ENCODE measurements around the gene SMIM41. TPM values are rescaled to one million over a fixed set of nuclear protein-coding genes. Genes with fewer than 3 reads are reported as not detected.

The SMIM41 gene
- total and polyA plus RNA-seq, 2 experiments from 2014 or later = not detected

DNA sequence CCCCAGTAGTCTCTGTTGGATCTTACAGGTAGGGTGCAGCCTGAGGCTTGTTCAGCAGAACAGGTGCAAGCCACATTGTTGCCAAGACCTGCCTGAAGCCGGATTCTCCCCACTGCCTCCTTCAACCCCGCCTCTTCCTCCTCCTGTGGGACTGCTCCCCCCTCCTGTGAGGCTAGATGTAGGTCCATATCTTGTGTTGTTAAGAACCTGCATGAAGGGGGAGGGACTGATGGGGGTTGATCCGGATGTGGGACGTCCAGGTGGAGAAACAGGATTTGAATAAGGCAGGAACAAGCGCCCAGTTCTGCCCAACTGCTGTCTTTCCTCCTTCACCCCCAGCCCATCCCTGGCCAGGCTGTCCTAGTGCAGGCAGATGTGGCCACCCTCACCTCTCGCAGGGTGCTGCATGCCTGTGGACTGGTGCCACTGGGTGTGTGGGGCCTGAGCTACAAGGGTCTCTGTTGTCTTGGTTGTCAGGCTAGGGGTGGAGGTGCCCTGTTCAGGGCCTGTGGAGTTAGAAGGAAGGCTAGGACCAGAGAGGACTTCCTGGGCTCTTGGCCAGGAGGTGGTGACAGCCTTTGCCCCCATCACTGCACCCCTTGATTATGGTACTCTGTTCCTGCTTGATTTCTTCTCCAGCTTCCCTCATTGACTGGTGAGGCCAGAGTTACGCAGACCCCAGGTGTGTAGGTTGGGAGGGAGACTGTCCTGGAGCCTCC lies 26.9 kb upstream of the SMIM41 start:
- WGBS, 2 experiments (ENCODE audit: low coverage in 1 of 2, low lambda C conversion rate in 2 of 2, missing lambda C conversion rate in 2 of 2) = 66 to 67% methylated on average over 7 of the region's 7 CpGs
- Histone ChIP-seq H3K9me2 (ENCODE audit: insufficient read depth) (no peaks in the 10 kb centered on the region), H3K36me3 (ENCODE audit: low read depth) (no peaks in the 10 kb centered on the region), H3K79me2 (ENCODE audit: insufficient read depth) (peaks cover 26% of the 10 kb centered on the region), H4K20me1 (ENCODE audit: insufficient read depth) (no peaks in the 10 kb centered on the region), H3K4me1 (ENCODE audit: insufficient read depth) (peaks cover 23% of the 10 kb centered on the region), H3K4me2 (ENCODE audit: unreplicated experiment) (peak overlapping the region; percentile 91), H3K9me3 (ENCODE audit: low read depth) (no peaks in the 10 kb centered on the region), H3F3A (ENCODE audit: insufficient read depth) (peaks cover 32% of the 10 kb centered on the region), H3K9ac (peak overlapping the region; percentile 98), H3K27ac (peak overlapping the region; percentile 95), H3K4me3 (peak overlapping the region; percentile 85), H2AFZ (no peak overlapping the region), H3K27me3 (replicated peaks; ENCODE audit: insufficient read depth) (no peaks in the 10 kb centered on the region)
- no peak for TF ChIP-seq EZH2 (IDR thresholded peaks at IDR 0.05; ENCODE audit: insufficient read depth, poor library complexity, severe bottlenecking)
- TF ChIP-seq EZH2phosphoT487 (IDR thresholded peaks at IDR 0.05; ENCODE audit: insufficient read depth, low read depth) = no peak
- in situ Hi-C loops (cut with MboI) = no loop called here
- DNase-seq = no peak

GRCh38 chr12:52053536-52054209 lies 25.8 kb upstream of the SMIM41 start:
- Histone ChIP-seq H3K4me3 (no peak overlapping the region), H3K9me2 (ENCODE audit: insufficient read depth) (no peaks in the 10 kb centered on the region), H4K20me1 (ENCODE audit: insufficient read depth) (no peaks in the 10 kb centered on the region), H2AFZ (no peak overlapping the region), H3K9me3 (ENCODE audit: low read depth) (no peaks in the 10 kb centered on the region), H3K79me2 (ENCODE audit: insufficient read depth) (peaks cover 26% of the 10 kb centered on the region), H3K36me3 (ENCODE audit: low read depth) (no peaks in the 10 kb centered on the region), H3F3A (ENCODE audit: insufficient read depth) (peaks cover 39% of the 10 kb centered on the region), H3K4me1 (ENCODE audit: insufficient read depth) (peaks cover 23% of the 10 kb centered on the region), H3K4me2 (ENCODE audit: unreplicated experiment) (peak overlapping the region; percentile 91), H3K9ac (peak overlapping the region; percentile 98), H3K27ac (no peak overlapping the region), H3K27me3 (replicated peaks; ENCODE audit: insufficient read depth) (no peaks in the 10 kb centered on the region)
- 65 to 71% methylated on average over 9 of the region's 9 CpGs for WGBS, 2 experiments (ENCODE audit: low coverage in 1 of 2, low lambda C conversion rate in 2 of 2, missing lambda C conversion rate in 2 of 2)
- TF ChIP-seq EZH2 (IDR thresholded peaks at IDR 0.05; ENCODE audit: insufficient read depth, poor library complexity, severe bottlenecking) (no peak), EZH2phosphoT487 (IDR thresholded peaks at IDR 0.05; ENCODE audit: insufficient read depth, low read depth) (no peak)
- in situ Hi-C loops (cut with MboI) = no loop called here
- no peak for DNase-seq

DNA sequence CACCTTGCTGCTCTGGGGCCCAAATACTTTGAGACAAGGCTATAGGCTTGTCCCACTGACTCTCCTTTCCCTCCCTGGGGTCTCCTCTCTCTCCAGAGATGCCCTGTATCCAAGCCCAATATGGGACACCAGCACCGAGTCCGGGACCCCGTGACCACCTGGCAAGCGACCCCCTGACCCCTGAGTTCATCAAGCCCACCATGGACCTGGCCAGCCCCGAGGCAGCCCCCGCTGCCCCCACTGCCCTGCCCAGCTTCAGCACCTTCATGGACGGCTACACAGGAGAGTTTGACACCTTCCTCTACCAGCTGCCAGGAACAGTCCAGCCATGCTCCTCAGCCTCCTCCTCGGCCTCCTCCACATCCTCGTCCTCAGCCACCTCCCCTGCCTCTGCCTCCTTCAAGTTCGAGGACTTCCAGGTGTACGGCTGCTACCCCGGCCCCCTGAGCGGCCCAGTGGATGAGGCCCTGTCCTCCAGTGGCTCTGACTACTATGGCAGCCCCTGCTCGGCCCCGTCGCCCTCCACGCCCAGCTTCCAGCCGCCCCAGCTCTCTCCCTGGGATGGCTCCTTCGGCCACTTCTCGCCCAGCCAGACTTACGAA lies 25.2 kb upstream of the SMIM41 start:
- DNase-seq = no peak
- Histone ChIP-seq H3K9ac (no peak overlapping the region), H3K9me3 (ENCODE audit: low read depth) (no peaks in the 10 kb centered on the region), H3K9me2 (ENCODE audit: insufficient read depth) (no peaks in the 10 kb centered on the region), H3K79me2 (ENCODE audit: insufficient read depth) (peaks cover 26% of the 10 kb centered on the region), H3K4me1 (ENCODE audit: insufficient read depth) (peaks cover 23% of the 10 kb centered on the region), H3K27me3 (replicated peaks; ENCODE audit: insufficient read depth) (no peaks in the 10 kb centered on the region), H3K36me3 (ENCODE audit: low read depth) (no peaks in the 10 kb centered on the region), H3K27ac (no peak overlapping the region), H2AFZ (no peak overlapping the region), H3F3A (ENCODE audit: insufficient read depth) (peaks cover 42% of the 10 kb centered on the region), H3K4me3 (no peak overlapping the region), H3K4me2 (ENCODE audit: unreplicated experiment) (no peak overlapping the region), H4K20me1 (ENCODE audit: insufficient read depth) (no peaks in the 10 kb centered on the region)
- in situ Hi-C loops (cut with MboI) = no loop called here
- WGBS, 2 experiments (ENCODE audit: low coverage in 1 of 2, low lambda C conversion rate in 2 of 2, missing lambda C conversion rate in 2 of 2) = 83 to 91% methylated on average over 11 to 21 of the region's 21 CpGs
- TF ChIP-seq EZH2phosphoT487 (IDR thresholded peaks at IDR 0.05; ENCODE audit: insufficient read depth, low read depth) (no peak), EZH2 (IDR thresholded peaks at IDR 0.05; ENCODE audit: insufficient read depth, poor library complexity, severe bottlenecking) (no peak)

GRCh38 chr12:52054833-52055730 lies 24.4 kb upstream of the SMIM41 start:
- TF ChIP-seq EZH2 (IDR thresholded peaks at IDR 0.05; ENCODE audit: insufficient read depth, poor library complexity, severe bottlenecking) = no peak
- TF ChIP-seq EZH2phosphoT487 (IDR thresholded peaks at IDR 0.05; ENCODE audit: insufficient read depth, low read depth) = no peak
- Histone ChIP-seq H3K79me2 (ENCODE audit: insufficient read depth) (peaks cover 26% of the 10 kb centered on the region), H3F3A (ENCODE audit: insufficient read depth) (peaks cover 48% of the 10 kb centered on the region), H3K9me3 (ENCODE audit: low read depth) (no peaks in the 10 kb centered on the region), H3K4me2 (ENCODE audit: unreplicated experiment) (no peak overlapping the region), H3K4me3 (no peak overlapping the region), H3K4me1 (ENCODE audit: insufficient read depth) (peaks cover 21% of the 10 kb centered on the region), H3K9me2 (ENCODE audit: insufficient read depth) (no peaks in the 10 kb centered on the region), H3K36me3 (ENCODE audit: low read depth) (no peaks in the 10 kb centered on the region), H3K27me3 (replicated peaks; ENCODE audit: insufficient read depth) (no peaks in the 10 kb centered on the region), H4K20me1 (ENCODE audit: insufficient read depth) (no peaks in the 10 kb centered on the region), H3K9ac (no peak overlapping the region), H2AFZ (no peak overlapping the region), H3K27ac (no peak overlapping the region)
- in situ Hi-C loops (cut with MboI) = no loop called here
- WGBS, 2 experiments (ENCODE audit: low coverage in 1 of 2, low lambda C conversion rate in 2 of 2, missing lambda C conversion rate in 2 of 2) = 94% methylated on average over 20 to 21 of the region's 21 CpGs
- no peak for DNase-seq
